Measurements from ENCODE around the gene NDUFB4.

- TF ChIP-seq CTCF (IDR thresholded peaks at IDR 0.05) (no peak), EZH2 (IDR thresholded peaks at IDR 0.05; ENCODE audit: borderline replicate concordance, insufficient read depth, low read depth, low read length, poor library complexity, severe bottlenecking) (no peak)
These were observed 8.2 kb downstream of the NDUFB4 start for GRCh38 chr3:120604382-120604781.
